Astrocyte (in vitro differentiated cells and primary cell): Measurements from ENCODE around the gene CTNNA2. TPM values are rescaled to one million over a fixed set of nuclear protein-coding genes. Genes with fewer than 3 reads are reported as not detected.
A peak's percentile ranks its signal among the peaks of the same experiment; 100 is the strongest.

Experiments
- DNase-seq: peaks from one replicate; pipeline ENCODE4 v3.0.0-alpha.2; 2010; ENCODE audit warnings: low read depth
- FAIRE-seq: peaks from 2 replicates; lab custom pipeline; 2011; peaks lifted over from hg19 to GRCh38; lab: Jason Lieb, UNC
- H2AFZ ChIP-seq: 2 replicates; pipeline ENCODE4 v1.6.0; 2012; ENCODE audit warnings: low read depth, low read length, inconsistent platforms
- H3K27ac ChIP-seq: 2 replicates; pipeline ENCODE4 v1.5.1; 2011; ENCODE audit warnings: low read depth, low read length, inconsistent platforms
- H3K27me3 ChIP-seq: 2 replicates; pipeline ENCODE4 v1.6.0; 2011; ENCODE audit warnings: low read length, inconsistent platforms; ENCODE audit not compliant: insufficient read depth
- H3K36me3 ChIP-seq: 2 replicates; pipeline ENCODE4 v1.5.1; 2011; ENCODE audit warnings: low read length, inconsistent platforms; ENCODE audit not compliant: insufficient read depth
- H3K4me1 ChIP-seq: 2 replicates; pipeline ENCODE4 v1.5.1; 2011; ENCODE audit warnings: low read length, inconsistent platforms; ENCODE audit not compliant: insufficient read depth
- H3K4me2 ChIP-seq: 2 replicates; pipeline ENCODE4 v1.6.0; 2012; ENCODE audit warnings: low read length, inconsistent platforms
- H3K4me3 ChIP-seq: 2 replicates; pipeline ENCODE4 v1.5.1; 2011; ENCODE audit warnings: low read depth, mild to moderate bottlenecking, low read length, inconsistent platforms; ENCODE audit not compliant: insufficient read depth
- H3K79me2 ChIP-seq: 2 replicates; pipeline ENCODE4 v1.6.0; 2012; ENCODE audit warnings: mild to moderate bottlenecking, low read length, inconsistent platforms; ENCODE audit not compliant: insufficient read depth
- H3K9ac ChIP-seq: 2 replicates; pipeline ENCODE4 v1.6.0; 2012; ENCODE audit warnings: mild to moderate bottlenecking, low read length, inconsistent platforms
- H3K9me3 ChIP-seq: 2 replicates; pipeline ENCODE4 v1.5.1; 2012; ENCODE audit warnings: low read depth, mild to moderate bottlenecking, low read length, inconsistent platforms; ENCODE audit not compliant: insufficient read depth
- H4K20me1 ChIP-seq: 2 replicates; pipeline ENCODE4 v1.6.0; 2012; ENCODE audit warnings: low read length, inconsistent platforms; ENCODE audit not compliant: insufficient read depth
- H3K27ac Mint-ChIP-seq: one replicate; pipeline ENCODE4 v1.8.0; 2021; ENCODE audit warnings: mild to moderate bottlenecking, mixed read lengths; ENCODE audit not compliant: unreplicated experiment
- H3K27me3 Mint-ChIP-seq: one replicate; pipeline ENCODE4 v1.8.0; 2021; ENCODE audit warnings: low read depth, mixed read lengths; ENCODE audit not compliant: unreplicated experiment
- H3K36me3 Mint-ChIP-seq: one replicate; pipeline ENCODE4 v1.8.0; 2021; ENCODE audit warnings: low read depth, mixed read lengths; ENCODE audit not compliant: unreplicated experiment
- H3K4me1 Mint-ChIP-seq: one replicate; pipeline ENCODE4 v1.8.0; 2021; ENCODE audit warnings: low read depth, mixed read lengths; ENCODE audit not compliant: unreplicated experiment
- H3K4me3 Mint-ChIP-seq: one replicate; pipeline ENCODE4 v1.8.0; 2021; ENCODE audit warnings: mild to moderate bottlenecking, moderate library complexity, mixed read lengths; ENCODE audit not compliant: unreplicated experiment
- H3K9me3 Mint-ChIP-seq: one replicate; pipeline ENCODE4 v1.8.0; 2021; ENCODE audit warnings: mild to moderate bottlenecking, mixed read lengths; ENCODE audit not compliant: unreplicated experiment
- CTCF ChIP-seq: IDR thresholded peaks from 2 replicates; pipeline ENCODE4 v1.5.1; 2011; ENCODE audit warnings: low read depth, mild to moderate bottlenecking, inconsistent platforms, low read length, moderate library complexity; ENCODE audit not compliant: insufficient read depth
- EZH2 ChIP-seq: IDR thresholded peaks from 2 replicates; pipeline ENCODE4 v1.6.1; 2012; ENCODE audit warnings: mild to moderate bottlenecking, low read length, inconsistent platforms; ENCODE audit not compliant: insufficient read depth
- total RNA-seq: library from RNA; stranded (reverse); gene quantifications from 2 replicates; pipeline ENCODE4 v1.2.1, GENCODE V29; 2021

Gene CTNNA2
- total RNA-seq, 1 donor from 2014 or later = 3.9 TPM

- H4K20me1 ChIP-seq = no peaks in the 10 kb centered on the region
- no peak overlapping the region for H3K4me2 ChIP-seq
- H3K36me3 ChIP-seq = no peaks in the 10 kb centered on the region
- H3K36me3 Mint-ChIP-seq = no peaks in the 10 kb centered on the region
- no peak for TF ChIP-seq EZH2
- TF ChIP-seq CTCF = peak; percentile 18
- FAIRE-seq = peak; percentile 9
- H3K27me3 Mint-ChIP-seq = no peaks in the 10 kb centered on the region
- peaks cover 2% of the 10 kb centered on the region for H3K9me3 Mint-ChIP-seq
- H3K4me3 Mint-ChIP-seq = no peak overlapping the region
- no peaks in the 10 kb centered on the region for H3K9me3 ChIP-seq
- H3K4me3 ChIP-seq = no peak overlapping the region
- H3K79me2 ChIP-seq = no peaks in the 10 kb centered on the region
- no peak for DNase-seq
- H3K27ac ChIP-seq = no peak overlapping the region
- no peaks in the 10 kb centered on the region for H3K4me1 Mint-ChIP-seq
- H3K4me1 ChIP-seq = no peaks in the 10 kb centered on the region
- no peak overlapping the region for H2AFZ ChIP-seq
- no peak overlapping the region for H3K9ac ChIP-seq
- H3K27ac Mint-ChIP-seq = no peak overlapping the region
- H3K27me3 ChIP-seq = no peaks in the 10 kb centered on the region
Observed at GRCh38 chr2:79876430-79876829, 363.6 kb downstream of the CTNNA2 start.

- no peaks in the 10 kb centered on the region for H3K27me3 Mint-ChIP-seq
- no peak overlapping the region for H3K27ac Mint-ChIP-seq
- no peaks in the 10 kb centered on the region for H3K9me3 Mint-ChIP-seq
Observed at GRCh38 chr2:79882548-79882947, 369.7 kb downstream of the CTNNA2 start.

More at GRCh38 chr2:79882548-79882947, 369.7 kb downstream of the CTNNA2 start:
- H4K20me1 ChIP-seq = no peaks in the 10 kb centered on the region
- Mint-ChIP-seq H3K36me3 (no peaks in the 10 kb centered on the region), H3K4me3 (no peak overlapping the region), H3K4me1 (no peaks in the 10 kb centered on the region)
- no peak overlapping the region for H3K4me3 ChIP-seq
- no peaks in the 10 kb centered on the region for H3K36me3 ChIP-seq
- H3K79me2 ChIP-seq = no peaks in the 10 kb centered on the region
- no peak overlapping the region for H3K4me2 ChIP-seq
- DNase-seq = no peak
- no peak for FAIRE-seq
- TF ChIP-seq CTCF = no peak
- no peak for TF ChIP-seq EZH2
- no peaks in the 10 kb centered on the region for H3K27me3 ChIP-seq
- H3K9ac ChIP-seq = no peak overlapping the region
- no peaks in the 10 kb centered on the region for H3K9me3 ChIP-seq
- no peaks in the 10 kb centered on the region for H3K4me1 ChIP-seq
- H3K27ac ChIP-seq = no peak overlapping the region
- H2AFZ ChIP-seq = no peak overlapping the region
